Endothelial cell of umbilical vein (primary cell): ENCODE data around the gene NNT. TPM values are rescaled to one million over a fixed set of nuclear protein-coding genes. Genes with fewer than 3 reads are reported as not detected.

Experiments used
- BruUV-seq: library from RNA; stranded (reverse); fragments of 400-500 nt; replicated peaks from 2 replicates; lab custom pipeline; 2021; lab: Mats Ljungman, UMichigan
- CTCF ChIA-PET: fragments of 300-600, 350-600 bp; sonication (Branson Sonifier 250); formaldehyde crosslinking; loops from one replicate; lab custom pipeline; 2021; ENCODE audit warnings: antibody characterized with exemption, inconsistent platforms; lab: Charles Lee
- POLR2A ChIA-PET: fragments of 300-600, 350-600 bp; sonication (Branson Sonifier 250); formaldehyde crosslinking; loops from one replicate; lab custom pipeline; 2021; ENCODE audit warnings: antibody characterized with exemption, inconsistent platforms; lab: Charles Lee
- DNase-seq: peaks from one replicate; pipeline ENCODE4 v3.0.0-alpha.2; 2011; ENCODE audit warnings: low read depth, low spot score
- FAIRE-seq: peaks from 2 replicates; lab custom pipeline; 2011; peaks lifted over from hg19 to GRCh38; lab: Jason Lieb, UNC
- H2AFZ ChIP-seq: 2 replicates; pipeline ENCODE4 v1.6.0; 2012; ENCODE audit warnings: low read depth, low read length, control low read depth, inconsistent platforms
- H3K27ac ChIP-seq: 2 replicates; pipeline ENCODE4 v1.5.1; 2011; ENCODE audit warnings: low read depth, mild to moderate bottlenecking, control low read depth, low read length, moderate library complexity; ENCODE audit not compliant: insufficient read depth
- H3K27me3 ChIP-seq, 2 experiments: 2 replicates each; pipeline versions ENCODE4 v1.6.0 to v1.6.1; 2011; ENCODE audit warnings: low read length in 2 of 2, mixed read lengths in 1 of 2; ENCODE audit not compliant: control insufficient read depth in 2 of 2, insufficient read depth in 2 of 2
- H3K36me3 ChIP-seq, 2 experiments: 2 replicates in 1 of 2; 3 replicates in 1 of 2; pipeline ENCODE4 v1.5.1; 2011; ENCODE audit warnings: low read length in 2 of 2, mild to moderate bottlenecking in 1 of 2, moderate library complexity in 1 of 2; ENCODE audit not compliant: control insufficient read depth in 2 of 2, insufficient read depth in 2 of 2; ENCODE audit errors: extremely low read depth in 1 of 2
- H3K4me1 ChIP-seq: 3 replicates; pipeline ENCODE4 v1.5.1; 2011; ENCODE audit warnings: mild to moderate bottlenecking, low read length; ENCODE audit not compliant: control insufficient read depth, insufficient read depth; ENCODE audit errors: extremely low read depth
- H3K4me2 ChIP-seq: 2 replicates; pipeline ENCODE4 v1.6.1; 2011; ENCODE audit warnings: low read length, control low read depth, mixed read lengths; ENCODE audit not compliant: insufficient read depth
- H3K4me3 ChIP-seq, 3 experiments: fragments of 200-600 bp in 1 of 3; sonication (generic), shearing (Covaris generic) in 1 of 3; replicated peaks in 1 of 3; 2 replicates each; pipeline ENCODE4 v1.5.1; 2011 to 2016; ENCODE audit warnings: control low read depth in 3 of 3, low read length in 3 of 3, mild to moderate bottlenecking in 2 of 3, inconsistent platforms in 1 of 3, low read depth in 1 of 3, moderate library complexity in 1 of 3; ENCODE audit not compliant: insufficient read depth in 1 of 3
- H3K79me2 ChIP-seq: 2 replicates; pipeline ENCODE4 v1.6.0; 2012; ENCODE audit warnings: low read length, inconsistent platforms; ENCODE audit not compliant: control insufficient read depth, insufficient read depth
- H3K9ac ChIP-seq: replicated peaks from 2 replicates; pipeline ENCODE3; 2011; ENCODE audit warnings: low read length, control low read depth; ENCODE audit not compliant: insufficient read depth; ENCODE audit errors: extremely low read depth
- H3K9me1 ChIP-seq: replicated peaks from 3 replicates; pipeline ENCODE4 v1.6.0; 2011; ENCODE audit warnings: mild to moderate bottlenecking, low read length; ENCODE audit not compliant: control insufficient read depth, insufficient read depth; ENCODE audit errors: extremely low read depth
- H3K9me3 ChIP-seq: replicated peaks from 2 replicates; pipeline ENCODE4 v1.5.1; 2012; ENCODE audit warnings: low read length, inconsistent platforms; ENCODE audit not compliant: control insufficient read depth, insufficient read depth
- H4K20me1 ChIP-seq: replicated peaks from 2 replicates; pipeline ENCODE3; 2011; ENCODE audit warnings: mild to moderate bottlenecking, low read length; ENCODE audit not compliant: control insufficient read depth, insufficient read depth; ENCODE audit errors: extremely low read depth
- EZH2 ChIP-seq: IDR thresholded peaks from 2 replicates; pipeline ENCODE4 v1.6.1; 2012; ENCODE audit warnings: borderline replicate concordance, low read depth, mild to moderate bottlenecking, moderate library complexity, low read length, inconsistent platforms; ENCODE audit not compliant: severe bottlenecking
- FOS ChIP-seq: IDR thresholded peaks from 2 replicates; pipeline ENCODE4 v1.6.1; 2011; ENCODE audit warnings: mild to moderate bottlenecking, low read length, moderate library complexity, borderline replicate concordance; ENCODE audit not compliant: insufficient read depth
- GATA2 ChIP-seq: IDR thresholded peaks from 2 replicates; pipeline ENCODE4 v1.7.0; 2011; ENCODE audit warnings: low read depth, mild to moderate bottlenecking, moderate library complexity, mixed read lengths, low read length; ENCODE audit not compliant: insufficient read length, insufficient read depth
- JUN ChIP-seq: IDR thresholded peaks from 2 replicates; pipeline ENCODE4 v1.6.1; 2011; ENCODE audit warnings: borderline replicate concordance, low read depth; ENCODE audit not compliant: insufficient read length, insufficient read depth
- MYC ChIP-seq: IDR thresholded peaks from one replicate; pipeline ENCODE4 v1.6.1; 2011; ENCODE audit warnings: mild to moderate bottlenecking, low read depth, low read length
- POLR2A ChIP-seq: IDR thresholded peaks from 2 replicates; pipeline ENCODE4 v1.6.1; 2012; ENCODE audit warnings: low read depth, mild to moderate bottlenecking, control low read depth, low read length
- POLR2AphosphoS5 ChIP-seq: IDR thresholded peaks from 2 replicates; pipeline ENCODE4 v1.6.1; 2012; ENCODE audit warnings: low read depth, mild to moderate bottlenecking, control low read depth, low read length, moderate library complexity; ENCODE audit not compliant: insufficient read depth
- dilution Hi-C: fragments of 300-500 bp; cut with MboI; formaldehyde crosslinking; loops from one replicate; pipeline ENCODE4 v1.15.0; 2019; ENCODE audit warnings: low sequenced_read_pairs; ENCODE audit not compliant: extremely low pct_ligation_motif_present
- intact Hi-C: fragments of 100-400 bp; cut with micrococcal nuclease; formaldehyde crosslinking; loops from one replicate; pipeline ENCODE4 v1.10.0; 2022
- polyA plus RNA-seq, 4 experiments: library from polyadenylated mRNA; depleted of rRNA in 3 of 4; stranded (reverse) in 3 of 4; unstranded in 1 of 4; fragments of >200 nt; gene quantifications; 2 replicates each; pipeline versions ENCODE4 v1.2.1 to v1.2.3, GENCODE V29; 2011 to 2012; ENCODE audit warnings: missing spikeins in 1 of 4
- total RNA-seq: library from RNA; stranded (reverse); gene quantifications from 2 replicates; pipeline ENCODE4 v1.2.3, GENCODE V29; 2021
- TF ChIP-seq, protein P1 (sequence below): IDR thresholded peaks from 2 replicates; pipeline ENCODE4 v1.6.1; 2011; ENCODE audit not compliant: insufficient read depth, insufficient read length
- TF ChIP-seq, protein P2 (sequence below), 2 donors: IDR thresholded peaks; 1 replicate in 1 of 2; 2 replicates in 1 of 2; pipeline ENCODE4 v1.5.1; 2011; ENCODE audit warnings: low read length in 2 of 2, mild to moderate bottlenecking in 2 of 2, moderate library complexity in 2 of 2, control low read depth in 1 of 2, inconsistent platforms in 1 of 2, low read depth in 1 of 2; ENCODE audit not compliant: insufficient read depth in 1 of 2; ENCODE audit errors: extremely low read depth in 1 of 2

NNT gene
- total and polyA plus RNA-seq, 2 donors (not counting 3 experiments of a cell fraction or from before 2014, with no cell fraction given), result 38.2 to 82.5 TPM

DNA sequence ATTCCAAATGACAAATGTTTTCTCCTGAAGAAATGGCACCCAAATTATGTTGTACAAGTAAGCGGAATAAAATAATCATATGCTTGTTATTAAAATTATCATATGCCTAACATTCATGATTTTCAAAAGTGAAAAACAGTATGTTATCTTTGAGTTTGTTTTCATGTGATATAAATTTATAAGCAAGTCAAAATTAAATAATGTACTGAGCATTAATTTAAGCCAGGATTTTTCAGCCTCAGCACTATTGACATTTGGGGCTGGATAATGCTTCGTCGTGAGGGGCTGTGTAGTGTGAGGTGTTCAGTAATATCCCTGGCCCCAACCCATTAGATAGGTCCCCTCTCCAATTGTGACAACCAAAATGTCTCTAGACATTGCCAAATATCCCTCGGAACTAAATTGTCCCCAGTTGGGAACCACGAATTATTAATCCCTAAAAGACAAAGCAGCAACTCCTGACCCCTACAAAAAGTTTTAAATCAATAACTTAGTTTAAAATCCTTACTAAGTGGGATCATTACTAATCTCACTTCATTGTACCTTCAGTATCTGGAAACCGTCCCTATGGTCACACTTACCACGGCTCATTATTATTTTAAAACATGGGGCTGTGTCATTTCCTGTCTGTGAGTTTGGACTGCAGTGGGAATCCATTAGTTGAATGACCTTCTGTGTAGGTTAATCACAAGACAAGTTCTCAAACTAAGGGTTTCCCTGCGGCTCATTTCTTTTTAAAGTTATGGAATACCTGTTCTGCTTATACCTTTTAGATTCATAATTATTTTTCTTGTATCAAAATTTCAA, 1.3 kb upstream of the NNT start:
- ChIA-PET POLR2A (interaction anchor here (1.6 kb wide), 1 partner anchor 46 kb away, joined by 4 read pairs; no protein-coding TSS in a partner anchor), CTCF (interaction anchor here (1.0 to 3.1 kb wide), 4 partner anchors 29 to 118 kb away, joined by 3 to 26 read pairs (median 7); partner anchors contain the start of gene TMEM267)
- Histone ChIP-seq H3K4me3 (peak overlapping the region in 2 of 3 experiments; percentile 80 to 86), H3K4me2 (peak overlapping the region; percentile 96), H3K9me1 (peaks cover 5% of the 10 kb centered on the region), H3K27me3 (no peaks in the 10 kb centered on the region), H3K79me2 (peaks cover 26% of the 10 kb centered on the region), H3K27ac (peak overlapping the region; percentile 88), H3K9me3 (no peaks in the 10 kb centered on the region), H3K4me1 (peaks cover 19% of the 10 kb centered on the region), H3K9ac (peak overlapping the region; percentile 98), H4K20me1 (no peaks in the 10 kb centered on the region), H2AFZ (peak overlapping the region; percentile 34), H3K36me3 (no peaks in the 10 kb centered on the region)
- DNase-seq (peak; percentile 81), FAIRE-seq (peak; percentile 88)
- TF ChIP-seq, protein P1, sequence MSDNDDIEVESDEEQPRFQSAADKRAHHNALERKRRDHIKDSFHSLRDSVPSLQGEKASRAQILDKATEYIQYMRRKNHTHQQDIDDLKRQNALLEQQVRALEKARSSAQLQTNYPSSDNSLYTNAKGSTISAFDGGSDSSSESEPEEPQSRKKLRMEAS, result no peak
- peak; percentile 51 for TF ChIP-seq JUN
- TF ChIP-seq POLR2AphosphoS5, result no peak
- no peak for TF ChIP-seq GATA2
- TF ChIP-seq, protein P2, sequence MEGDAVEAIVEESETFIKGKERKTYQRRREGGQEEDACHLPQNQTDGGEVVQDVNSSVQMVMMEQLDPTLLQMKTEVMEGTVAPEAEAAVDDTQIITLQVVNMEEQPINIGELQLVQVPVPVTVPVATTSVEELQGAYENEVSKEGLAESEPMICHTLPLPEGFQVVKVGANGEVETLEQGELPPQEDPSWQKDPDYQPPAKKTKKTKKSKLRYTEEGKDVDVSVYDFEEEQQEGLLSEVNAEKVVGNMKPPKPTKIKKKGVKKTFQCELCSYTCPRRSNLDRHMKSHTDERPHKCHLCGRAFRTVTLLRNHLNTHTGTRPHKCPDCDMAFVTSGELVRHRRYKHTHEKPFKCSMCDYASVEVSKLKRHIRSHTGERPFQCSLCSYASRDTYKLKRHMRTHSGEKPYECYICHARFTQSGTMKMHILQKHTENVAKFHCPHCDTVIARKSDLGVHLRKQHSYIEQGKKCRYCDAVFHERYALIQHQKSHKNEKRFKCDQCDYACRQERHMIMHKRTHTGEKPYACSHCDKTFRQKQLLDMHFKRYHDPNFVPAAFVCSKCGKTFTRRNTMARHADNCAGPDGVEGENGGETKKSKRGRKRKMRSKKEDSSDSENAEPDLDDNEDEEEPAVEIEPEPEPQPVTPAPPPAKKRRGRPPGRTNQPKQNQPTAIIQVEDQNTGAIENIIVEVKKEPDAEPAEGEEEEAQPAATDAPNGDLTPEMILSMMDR (IDR thresholded peaks at IDR 0.05; ENCODE audit: extremely low read depth in 1 of 2, insufficient read depth in 1 of 2, low read depth in 1 of 2, low read length in 2 of 2), result no peak
- TF ChIP-seq EZH2, result no peak
- peak; percentile 44 for TF ChIP-seq FOS
- no peak for TF ChIP-seq MYC
- TF ChIP-seq POLR2A, result no peak
- dilution Hi-C loops (no loop called here), intact Hi-C loops (loop anchor here (1.0 to 5.0 kb wide), 3 partner anchors 117 to 479 kb away; partner anchors contain the start of genes HMGCS1 and ZNF131)
- BruUV-seq, result no TSS peak
